Right lobe of liver (tissue), 4 donors: ENCODE data around the gene ALKBH1.

Experiments used
- CTCF ChIP-seq, 4 donors: fragments of 200-600 bp in 3 of 4; fragments of 450-650 bp in 1 of 4; IDR thresholded peaks; one replicate each; pipeline versions ENCODE4 v1.5.1 to v1.8.0; 2016 to 2022; ENCODE audit warnings: antibody characterized with exemption in 4 of 4, mild to moderate bottlenecking in 2 of 4
- POLR2A ChIP-seq: fragments of 450-650 bp; IDR thresholded peaks from one replicate; pipeline ENCODE4 v1.6.1; 2017; ENCODE audit warnings: antibody characterized with exemption, mild to moderate bottlenecking
- donor health status: DM: no; HTN: no; CAD: no.
- donor health status: DM: no; HTN: no; CAD: no.
- donor health status: DM: no; HTN: yes; CAD: no.

- TF ChIP-seq CTCF (IDR thresholded peaks at IDR 0.05) (no peak), POLR2A (no peak)
These were observed 59.2 kb downstream of the ALKBH1 start for GRCh38 chr14:77648520-77649200.
